Colon (tissue), 2 donors: Measurements from ENCODE around the gene RUNX2.
"Not testable (repeated sequence)": the region's sequence is repeated elsewhere in the genome, so short reads cannot be mapped to it uniquely, and the experiment has no call there.

Source experiments
- FAIRE-seq: peaks from 2 replicates; lab custom pipeline; 2012; peaks lifted over from hg19 to GRCh38; lab: Jason Lieb, UNC
- donor health status: control.
- donor health status: control.

RUNX2 gene

GRCh38 chr6:45460166-45460565, 132.0 kb downstream of the RUNX2 start:
- no peak for FAIRE-seq

DNA sequence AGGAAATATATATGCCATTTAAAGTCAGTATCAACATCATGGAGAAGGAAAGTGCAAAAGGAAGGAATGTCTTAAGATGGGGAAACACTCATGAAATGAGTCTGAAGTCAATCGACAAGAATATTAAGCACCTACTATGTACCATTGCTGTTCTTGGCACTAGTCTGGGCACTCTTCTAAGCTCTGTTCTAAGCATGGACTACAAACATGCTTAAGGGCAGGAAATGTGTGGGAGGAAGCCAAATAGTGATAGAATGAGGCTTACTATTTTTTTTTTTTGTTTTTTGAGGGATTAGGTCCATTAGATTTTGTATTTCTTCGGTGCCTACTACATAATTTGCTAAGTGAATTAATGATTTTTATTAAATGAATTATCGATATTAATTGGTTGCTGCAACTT, 133.4 kb downstream of the RUNX2 start:
- FAIRE-seq: no peak

DNA sequence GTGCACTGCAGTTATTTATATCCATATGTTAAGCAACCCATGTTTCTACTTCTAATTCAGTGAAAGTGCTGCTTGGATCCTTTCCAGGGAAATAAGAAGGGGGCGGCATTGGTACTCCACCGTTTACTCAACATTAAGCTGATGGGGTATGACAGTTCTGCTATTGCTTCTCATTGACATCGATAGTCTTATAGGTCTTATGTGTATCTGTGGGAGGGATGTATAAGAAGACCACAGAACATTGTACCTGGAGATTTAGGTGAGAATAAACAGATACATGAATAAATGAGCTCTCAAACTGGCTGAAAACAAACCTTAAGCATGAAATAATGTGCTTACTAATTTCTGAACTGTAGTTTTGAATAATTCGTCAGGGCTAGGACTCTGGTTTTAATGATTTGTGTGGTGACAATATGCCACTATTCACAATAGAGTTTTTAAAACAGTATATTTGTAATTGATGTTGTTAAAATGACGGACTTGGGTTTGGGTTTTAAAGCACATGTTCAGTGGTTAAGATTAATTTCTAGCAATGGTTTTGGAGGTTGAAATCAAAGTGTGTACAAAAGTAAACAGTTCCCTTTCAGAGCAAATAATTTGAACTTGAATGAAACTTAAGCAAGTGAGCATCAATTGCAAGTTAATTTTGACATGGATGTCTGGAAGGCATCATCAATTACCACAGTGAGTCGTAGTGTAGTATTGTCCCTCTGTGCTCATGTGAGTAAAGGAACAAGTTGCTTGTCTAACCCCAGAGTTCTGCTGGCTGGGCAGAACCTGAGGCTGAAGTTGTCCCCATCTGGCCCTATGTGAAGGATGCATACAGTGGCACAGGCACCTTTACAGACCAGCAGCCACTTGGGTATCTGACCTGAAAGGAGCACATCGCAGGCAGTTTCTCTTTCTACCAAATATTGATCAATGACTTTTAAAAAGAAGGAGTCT, 134.3 kb downstream of the RUNX2 start:
- no peak for FAIRE-seq

DNA sequence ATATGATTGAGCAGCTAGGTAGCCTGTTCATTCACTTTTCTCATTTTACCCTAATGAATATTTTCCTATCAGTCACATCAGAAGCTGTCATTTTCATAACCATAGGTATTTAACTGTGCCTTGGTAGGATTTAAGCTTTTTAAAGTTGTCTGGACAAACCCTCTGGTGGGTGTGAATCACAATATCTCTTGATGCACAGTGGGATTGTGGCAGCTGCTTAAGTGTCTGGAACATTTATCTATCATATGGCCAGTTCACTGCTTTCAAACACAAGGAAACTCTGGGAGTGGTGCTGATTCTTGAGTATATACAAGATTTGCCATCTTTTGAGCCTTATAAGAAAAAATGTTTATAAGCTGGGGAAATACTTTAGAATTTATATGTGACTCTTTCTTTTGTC, 136.6 kb downstream of the RUNX2 start:
- no peak for FAIRE-seq

- FAIRE-seq: no peak
Observed at GRCh38 chr6:45466686-45467085, 138.6 kb downstream of the RUNX2 start.

DNA sequence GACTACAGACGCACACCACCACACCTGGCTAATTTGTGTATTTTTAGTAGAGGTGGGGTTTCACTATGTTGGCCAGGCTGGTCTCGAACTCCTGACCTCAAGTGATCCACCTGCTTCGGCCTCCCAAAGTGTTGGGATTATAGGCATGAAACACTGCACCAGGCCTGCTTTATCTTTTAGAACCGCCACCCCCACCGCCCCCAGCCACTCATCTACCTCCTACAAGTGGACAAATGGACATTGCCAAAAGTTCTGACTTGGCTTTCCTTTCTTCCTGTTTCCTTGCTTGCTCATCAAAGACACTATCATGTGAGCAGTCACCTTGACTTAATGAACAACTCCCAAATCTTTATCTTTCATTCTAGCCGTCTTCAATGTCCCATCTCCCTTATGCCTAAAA, 139.3 kb downstream of the RUNX2 start:
- not testable (repeated sequence) for FAIRE-seq

DNA sequence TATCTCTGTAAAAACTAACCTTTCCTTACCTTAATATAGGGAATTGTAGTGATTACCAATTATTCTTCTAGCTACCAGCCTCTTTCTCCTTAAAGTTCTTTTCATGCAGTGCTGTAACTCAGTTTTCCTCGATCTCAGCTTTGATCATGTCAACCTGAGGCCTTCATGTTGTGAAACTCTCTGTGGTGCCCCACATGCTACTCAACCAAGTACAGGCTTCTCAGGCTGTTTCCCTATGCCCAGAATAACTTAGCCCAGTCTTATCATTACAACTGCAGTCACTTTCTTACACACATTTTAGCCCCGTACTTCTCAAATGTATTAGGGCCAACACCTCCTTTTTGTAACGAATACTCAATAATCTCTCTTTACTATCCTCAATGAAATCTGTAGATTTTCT, 139.7 kb downstream of the RUNX2 start:
- no peak for FAIRE-seq

DNA sequence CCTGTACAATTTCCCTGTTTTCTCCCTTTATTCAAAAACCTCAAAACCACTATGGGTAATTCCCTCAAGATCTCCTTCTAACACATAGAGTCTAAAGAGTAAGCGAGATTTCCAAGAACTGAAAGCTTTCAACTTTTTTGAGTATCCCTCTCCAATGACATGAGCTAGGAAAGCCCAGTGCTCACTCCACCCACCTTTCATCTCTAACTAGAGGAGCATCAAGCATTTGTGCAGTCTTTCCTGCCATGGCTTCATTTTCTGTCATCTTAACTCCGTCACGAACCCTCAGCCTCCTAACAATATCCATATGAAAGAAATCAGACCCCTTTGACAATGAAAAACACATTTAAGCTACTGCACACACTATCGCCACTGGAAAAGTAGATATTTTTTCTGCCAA, 141.5 kb downstream of the RUNX2 start:
- no peak for FAIRE-seq

- FAIRE-seq: no peak
Observed at GRCh38 chr6:45470131-45470738, 142.1 kb downstream of the RUNX2 start.

DNA sequence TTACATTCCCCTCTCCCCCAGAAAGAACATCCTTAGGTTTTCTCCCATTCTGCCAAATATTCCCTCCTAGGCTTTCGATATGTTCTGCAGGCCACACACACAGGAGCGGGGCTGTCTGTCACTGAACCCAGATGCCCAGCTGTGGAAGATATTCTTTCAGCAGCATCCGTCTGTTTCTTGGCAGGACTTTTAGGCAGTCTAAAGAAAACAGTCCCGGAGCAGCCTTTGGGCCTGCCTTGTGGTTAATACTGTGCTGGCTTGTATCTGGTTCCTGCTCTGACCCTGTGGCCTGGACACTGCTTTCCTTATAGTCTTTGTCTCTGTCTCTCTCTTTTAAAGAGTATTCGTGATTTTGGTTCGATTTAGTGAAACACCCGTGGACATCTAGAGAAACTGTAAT, 144.3 kb downstream of the RUNX2 start:
- FAIRE-seq: no peak

GRCh38 chr6:45473121-45473993, 145.2 kb downstream of the RUNX2 start:
- FAIRE-seq: no peak

- no peak for FAIRE-seq
Observed at GRCh38 chr6:45474376-45474775, 146.2 kb downstream of the RUNX2 start.

- no peak for FAIRE-seq
Observed at GRCh38 chr6:45476341-45476740, 148.2 kb downstream of the RUNX2 start.

- FAIRE-seq: no peak
Observed at GRCh38 chr6:45477278-45477677, 149.1 kb downstream of the RUNX2 start.

DNA sequence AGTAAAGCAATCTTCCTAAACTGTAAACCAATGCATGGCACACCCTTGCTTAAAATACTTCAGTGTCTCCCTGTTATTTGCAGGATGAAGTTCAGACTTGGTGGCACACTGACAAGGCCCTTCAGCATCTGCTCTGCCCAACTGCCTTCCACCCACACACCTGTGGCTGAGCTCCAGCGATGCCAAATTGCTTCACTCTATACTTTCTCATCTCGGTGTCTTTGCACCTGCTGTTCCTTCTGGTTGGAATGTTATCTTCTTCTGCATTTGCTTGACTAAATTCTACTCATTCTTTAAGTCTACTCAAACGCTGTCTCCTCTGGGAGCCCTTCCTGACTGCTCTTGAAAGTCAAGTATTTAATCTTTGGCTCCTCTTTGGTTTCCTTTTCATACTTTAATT, 149.7 kb downstream of the RUNX2 start:
- no peak for FAIRE-seq

- FAIRE-seq: no peak
Observed at GRCh38 chr6:45478240-45478639, 150.1 kb downstream of the RUNX2 start.

- no peak for FAIRE-seq
Observed at GRCh38 chr6:45479834-45480751, 152.0 kb downstream of the RUNX2 start.

DNA sequence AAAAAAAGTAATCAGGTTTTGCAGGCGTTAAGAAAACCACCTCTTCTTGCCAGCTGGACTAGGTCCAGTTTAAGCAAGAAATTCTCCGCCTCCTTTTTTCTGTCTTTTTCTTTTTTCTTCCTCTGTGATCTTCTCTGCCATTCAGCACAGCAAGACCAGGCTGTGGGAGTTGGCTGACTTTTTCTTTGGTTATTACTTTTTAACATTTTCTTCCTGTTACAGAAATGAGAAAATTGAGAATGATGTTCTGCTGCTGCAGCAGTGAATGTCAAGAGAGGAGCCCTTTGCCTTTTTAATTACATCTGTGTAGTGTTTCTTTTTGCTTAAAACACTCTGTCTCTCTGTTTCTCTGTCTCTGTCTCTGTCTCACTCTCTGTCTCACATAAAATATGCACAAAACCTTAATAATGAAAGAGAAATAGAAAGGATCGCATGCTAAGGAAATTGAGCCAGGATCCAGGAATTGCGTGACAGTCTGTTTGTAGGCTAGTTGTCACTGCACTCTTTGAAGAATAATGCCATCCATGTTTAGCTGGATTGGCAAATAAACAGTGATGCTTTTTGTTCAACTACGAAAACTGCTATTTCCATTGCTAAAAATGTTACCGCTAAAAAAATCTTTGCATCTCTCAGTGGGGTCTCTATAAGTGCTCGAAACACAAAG, 152.8 kb downstream of the RUNX2 start:
- FAIRE-seq: no peak

GRCh38 chr6:45483021-45483420, 154.9 kb downstream of the RUNX2 start:
- no peak for FAIRE-seq

GRCh38 chr6:45483501-45483900, 155.4 kb downstream of the RUNX2 start:
- FAIRE-seq: no peak

DNA sequence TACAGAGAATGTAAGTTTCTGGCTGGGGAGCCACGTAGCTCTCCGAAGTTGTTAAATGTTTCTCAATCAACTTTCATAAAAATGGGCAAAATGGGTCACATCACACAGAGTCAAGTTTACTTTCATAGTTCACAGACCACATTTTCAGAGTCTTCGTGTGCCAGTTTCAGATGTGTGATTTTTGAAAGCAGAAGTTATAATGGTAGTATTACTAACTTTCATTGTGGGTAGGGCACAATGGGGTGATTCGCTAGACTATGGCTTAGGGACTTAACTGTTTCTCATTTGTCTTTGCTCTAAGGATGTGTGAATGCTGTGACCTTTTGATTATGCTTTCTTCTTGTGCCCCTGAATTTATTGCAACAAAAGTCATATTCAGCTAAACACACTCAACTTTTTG, 158.6 kb downstream of the RUNX2 start:
- no peak for FAIRE-seq
